HG03378 (cell line): Measurements from ENCODE around the gene LIAS.

Experiments used
- ATAC-seq: cut with Tn5 transposase; IDR thresholded peaks from one replicate; pipeline ENCODE4 v1.9.1; 2021; ENCODE audit warnings: mild to moderate bottlenecking, moderate library complexity; ENCODE audit not compliant: unreplicated experiment

Gene LIAS

DNA sequence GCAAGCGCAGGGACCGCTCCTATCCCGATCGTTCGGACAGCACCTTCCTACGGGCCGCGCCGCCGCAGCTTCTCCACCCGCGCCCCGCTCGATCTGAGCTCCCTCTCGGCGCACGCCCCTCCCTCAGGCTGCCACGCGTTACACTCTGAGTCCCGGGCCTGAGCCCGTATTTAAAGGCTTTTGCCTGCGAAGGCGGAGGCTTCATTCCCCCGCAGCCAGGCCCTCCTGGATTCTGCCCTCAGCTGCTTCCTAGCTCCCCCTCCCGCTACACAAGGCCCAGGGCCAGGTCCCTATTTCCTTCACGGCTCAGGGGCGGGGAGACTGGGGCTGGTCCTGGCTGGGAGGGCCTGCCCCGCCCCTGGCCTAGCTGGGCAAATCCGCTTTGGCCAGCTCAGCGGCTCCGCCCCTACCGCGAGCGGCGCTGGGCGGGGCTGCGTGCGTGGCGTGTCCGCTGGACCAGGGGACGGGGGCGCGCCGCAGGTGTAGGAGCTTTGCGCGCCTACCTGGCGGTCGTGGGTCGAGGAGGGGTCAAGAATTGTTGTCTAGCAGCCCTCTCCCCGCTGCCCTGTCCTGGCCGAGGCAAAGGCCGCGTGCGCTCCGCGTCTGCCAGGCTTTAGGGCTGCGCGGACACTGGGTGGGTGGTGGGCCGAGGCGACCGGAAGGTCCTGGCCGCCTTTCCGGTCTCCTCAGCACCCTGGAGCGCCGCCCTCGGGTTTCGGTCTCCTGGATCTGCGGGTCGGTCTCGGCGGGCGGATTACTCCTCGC lies 68.6 kb downstream of the LIAS start, which contains the start of gene UGDH:
Gene UGDH, minus strand, starts transcription at position 144 of the 765 bp plus-strand sequence. CDS start 5,927 bp downstream, outside the sequence.
- ATAC-seq = peak; percentile 88

DNA sequence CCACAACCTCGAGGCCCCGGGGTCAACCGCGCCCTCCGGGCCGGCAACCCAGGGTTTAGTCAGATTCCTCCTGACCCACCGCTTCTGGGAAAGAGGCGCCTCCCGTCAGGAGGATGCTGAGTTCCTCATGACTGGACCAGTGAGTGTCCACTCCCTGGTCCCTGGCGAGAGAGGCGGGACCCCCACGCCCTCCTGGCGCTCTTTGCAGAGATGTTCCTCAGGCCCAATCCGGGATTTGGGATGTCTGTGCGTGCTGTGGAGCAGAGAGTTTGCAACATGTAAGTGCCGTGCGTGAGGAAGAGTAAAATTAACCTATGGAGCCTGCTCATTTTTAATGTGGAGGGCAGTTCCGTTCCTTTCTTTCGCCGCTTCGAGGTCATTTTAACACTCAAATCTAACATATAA lies 69.2 kb downstream of the LIAS start:
- ATAC-seq = no peak
